Endothelial cell (in vitro differentiated cells): ENCODE data around the gene RNF145. TPM values are rescaled to one million over a fixed set of nuclear protein-coding genes. Genes with fewer than 3 reads are reported as not detected.

Experiments used
- DNase-seq: peaks from one replicate; pipeline ENCODE4 v3.0.0; 2021; ENCODE audit warnings: low spot score
- H3K27ac Mint-ChIP-seq: one replicate; pipeline ENCODE4 v1.8.0; 2021; ENCODE audit warnings: mixed read lengths, inconsistent platforms; ENCODE audit not compliant: unreplicated experiment
- H3K27me3 Mint-ChIP-seq: one replicate; pipeline ENCODE4 v1.8.0; 2021; ENCODE audit warnings: mild to moderate bottlenecking, moderate library complexity, mixed read lengths, inconsistent platforms; ENCODE audit not compliant: unreplicated experiment
- H3K36me3 Mint-ChIP-seq: one replicate; pipeline ENCODE4 v1.8.0; 2021; ENCODE audit warnings: mild to moderate bottlenecking, low read depth, mixed read lengths, inconsistent platforms; ENCODE audit not compliant: unreplicated experiment
- H3K4me1 Mint-ChIP-seq: one replicate; pipeline ENCODE4 v1.8.0; 2021; ENCODE audit warnings: mild to moderate bottlenecking, mixed read lengths, inconsistent platforms; ENCODE audit not compliant: unreplicated experiment
- H3K4me3 Mint-ChIP-seq: one replicate; pipeline ENCODE4 v1.8.0; 2021; ENCODE audit warnings: mild to moderate bottlenecking, mixed read lengths, inconsistent platforms; ENCODE audit not compliant: unreplicated experiment
- H3K9me3 Mint-ChIP-seq: one replicate; pipeline ENCODE4 v1.8.0; 2021; ENCODE audit warnings: mixed read lengths, inconsistent platforms; ENCODE audit not compliant: unreplicated experiment
- CTCF ChIP-seq: fragments of 200-600 bp; sonication (generic); IDR thresholded peaks from one replicate; pipeline ENCODE4 v1.5.0; 2021; ENCODE audit warnings: antibody characterized with exemption; ENCODE audit not compliant: unreplicated experiment
- total RNA-seq: library from RNA; stranded (reverse); fragmentation: NEBNext Ultra II Directional; extraction: Animal tissue kit (Norgen Biotek cat#: 25700); gene quantifications from one replicate; pipeline ENCODE4 v1.2.1, GENCODE V29; 2021; ENCODE audit not compliant: unreplicated experiment

The RNF145 gene
- total RNA-seq, 1 donor from 2014 or later = 102 TPM

GRCh38 chr5:159208514-159209437 is 577 bp downstream of the RNF145 start:
- Mint-ChIP-seq H3K27me3 (peaks cover 21% of the 10 kb centered on the region), H3K4me1 (peaks cover 60% of the 10 kb centered on the region), H3K9me3 (no peaks in the 10 kb centered on the region), H3K4me3 (peak overlapping the region; percentile 98), H3K27ac (peak overlapping the region; percentile 99), H3K36me3 (peaks cover 22% of the 10 kb centered on the region)
- TF ChIP-seq CTCF = no peak
- DNase-seq = peak; percentile 38

GRCh38 chr5:159207686-159208513 is 1.5 kb downstream of the RNF145 start:
- Mint-ChIP-seq H3K36me3 (peaks cover 22% of the 10 kb centered on the region), H3K27ac (peak overlapping the region; percentile 99), H3K4me3 (peak overlapping the region; percentile 98), H3K4me1 (peaks cover 60% of the 10 kb centered on the region), H3K27me3 (peaks cover 21% of the 10 kb centered on the region), H3K9me3 (no peaks in the 10 kb centered on the region)
- DNase-seq = peak; percentile 72
- no peak for TF ChIP-seq CTCF

- peak overlapping the region; percentile 99 for H3K27ac Mint-ChIP-seq
- H3K9me3 Mint-ChIP-seq = no peaks in the 10 kb centered on the region
- H3K27me3 Mint-ChIP-seq = peaks cover 21% of the 10 kb centered on the region
- peaks cover 22% of the 10 kb centered on the region for H3K36me3 Mint-ChIP-seq
- DNase-seq = no peak
- peaks cover 58% of the 10 kb centered on the region for H3K4me1 Mint-ChIP-seq
- no peak for TF ChIP-seq CTCF
- peak overlapping the region; percentile 98 for H3K4me3 Mint-ChIP-seq
Measured at GRCh38 chr5:159207222-159207685, 2.1 kb downstream of the RNF145 start.

- Mint-ChIP-seq H3K4me1 (peaks cover 54% of the 10 kb centered on the region), H3K27ac (peak overlapping the region; percentile 85), H3K9me3 (no peaks in the 10 kb centered on the region), H3K4me3 (peak overlapping the region; percentile 98), H3K36me3 (peaks cover 22% of the 10 kb centered on the region), H3K27me3 (peaks cover 21% of the 10 kb centered on the region)
- no peak for DNase-seq
- no peak for TF ChIP-seq CTCF
Measured at GRCh38 chr5:159206818-159207217, 2.5 kb downstream of the RNF145 start.
